GM18498 (cell line): ENCODE results near the gene MLC1.

Experiments used
- ATAC-seq: cut with Tn5 transposase; IDR thresholded peaks from one replicate; pipeline ENCODE4 v1.9.1; 2021; ENCODE audit warnings: mild to moderate bottlenecking, moderate library complexity; ENCODE audit not compliant: unreplicated experiment

The MLC1 gene

DNA sequence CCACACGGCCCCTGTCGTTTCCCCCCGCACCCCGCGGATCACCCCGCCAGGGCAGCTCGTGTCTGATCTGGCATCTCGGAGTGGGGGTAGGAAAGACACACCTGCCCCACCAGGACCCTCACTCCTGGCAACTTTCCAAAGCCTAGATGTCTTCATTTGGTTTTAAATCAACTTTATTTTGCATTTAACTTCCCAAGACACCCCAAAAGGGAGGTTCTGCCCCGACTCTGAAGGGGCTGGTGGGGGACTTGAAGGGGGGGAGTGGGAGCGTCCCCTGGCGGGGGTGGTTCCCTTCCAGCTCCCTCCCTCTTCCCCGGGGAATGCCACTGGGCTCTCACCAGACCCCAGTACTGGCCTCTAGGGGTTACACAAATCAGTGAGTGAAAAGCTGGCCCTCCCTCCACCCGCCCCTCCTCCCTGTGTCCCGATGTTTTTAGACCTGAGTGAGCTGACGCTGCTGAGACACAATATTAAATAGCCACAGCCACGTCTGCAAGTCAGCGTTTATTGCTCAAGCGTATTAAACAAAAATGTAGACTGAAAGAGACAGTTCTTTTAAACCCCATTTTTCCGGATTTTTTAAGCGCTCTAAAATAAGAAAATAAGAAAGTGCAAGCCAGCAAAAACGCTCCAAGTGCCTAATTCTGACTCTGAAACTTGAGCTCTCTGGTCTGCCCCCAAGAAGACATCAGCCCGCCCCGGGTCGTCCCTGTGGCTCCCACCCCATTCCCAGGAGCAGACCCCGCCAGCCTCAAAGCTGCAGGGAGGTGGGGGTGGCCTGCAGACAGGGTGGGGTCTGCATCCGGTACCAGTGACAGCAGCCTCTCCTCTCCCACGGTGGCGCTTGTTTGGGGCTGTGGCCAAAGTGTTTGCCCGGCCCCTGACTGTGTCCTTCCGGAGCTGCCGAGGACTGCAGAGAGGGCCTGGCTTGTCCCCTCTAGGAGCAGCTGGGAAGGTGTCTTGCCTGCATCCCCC, 26.0 kb downstream of the MLC1 start:
- ATAC-seq, result no peak

DNA sequence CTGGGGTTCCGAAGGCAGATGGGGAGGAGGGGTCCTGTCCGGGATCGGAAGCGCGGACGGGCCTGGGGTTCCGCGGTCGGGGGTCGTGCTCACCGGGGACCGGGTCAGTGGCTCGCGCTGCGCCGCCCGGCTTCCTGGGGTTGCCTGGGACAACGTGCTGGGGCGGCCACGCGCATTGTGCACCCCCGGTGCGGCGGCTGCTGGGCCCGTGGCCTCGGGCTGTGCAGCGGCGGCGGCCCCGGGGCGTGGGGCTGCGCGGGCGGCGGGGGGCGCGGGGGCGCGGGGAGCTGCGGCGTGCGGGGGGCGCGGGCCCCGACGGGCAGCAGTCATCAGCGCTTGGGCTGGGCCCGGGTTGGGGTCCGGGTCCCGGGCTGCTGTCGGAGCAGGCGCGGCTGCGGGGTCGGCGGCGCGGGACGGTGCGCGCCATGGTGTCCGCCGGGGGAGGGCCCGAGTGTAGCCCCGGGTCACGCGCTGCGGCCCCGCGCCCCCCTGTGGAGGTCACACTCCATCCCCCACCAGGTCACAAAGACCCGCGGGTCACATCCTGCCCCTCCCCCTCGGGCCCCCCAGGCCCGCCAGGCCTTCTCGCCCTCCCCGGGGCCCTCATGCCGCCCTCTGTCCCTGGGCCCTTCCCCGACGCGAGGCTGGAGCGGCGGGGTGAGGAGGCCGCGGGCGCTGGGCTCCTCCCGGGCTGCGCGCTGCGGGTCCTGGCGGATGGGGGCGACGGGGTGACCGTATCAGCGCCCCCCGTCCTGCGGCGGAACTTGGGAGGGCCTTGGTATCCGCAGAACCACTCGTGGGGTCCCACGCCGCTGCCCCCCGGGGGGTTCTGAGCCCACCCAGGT, 26.9 kb downstream of the MLC1 start, which contains the start of gene TTLL8:
TTLL8 (minus strand) TSS at position 238 of the 845 bp plus-strand sequence.
- no peak for ATAC-seq

DNA sequence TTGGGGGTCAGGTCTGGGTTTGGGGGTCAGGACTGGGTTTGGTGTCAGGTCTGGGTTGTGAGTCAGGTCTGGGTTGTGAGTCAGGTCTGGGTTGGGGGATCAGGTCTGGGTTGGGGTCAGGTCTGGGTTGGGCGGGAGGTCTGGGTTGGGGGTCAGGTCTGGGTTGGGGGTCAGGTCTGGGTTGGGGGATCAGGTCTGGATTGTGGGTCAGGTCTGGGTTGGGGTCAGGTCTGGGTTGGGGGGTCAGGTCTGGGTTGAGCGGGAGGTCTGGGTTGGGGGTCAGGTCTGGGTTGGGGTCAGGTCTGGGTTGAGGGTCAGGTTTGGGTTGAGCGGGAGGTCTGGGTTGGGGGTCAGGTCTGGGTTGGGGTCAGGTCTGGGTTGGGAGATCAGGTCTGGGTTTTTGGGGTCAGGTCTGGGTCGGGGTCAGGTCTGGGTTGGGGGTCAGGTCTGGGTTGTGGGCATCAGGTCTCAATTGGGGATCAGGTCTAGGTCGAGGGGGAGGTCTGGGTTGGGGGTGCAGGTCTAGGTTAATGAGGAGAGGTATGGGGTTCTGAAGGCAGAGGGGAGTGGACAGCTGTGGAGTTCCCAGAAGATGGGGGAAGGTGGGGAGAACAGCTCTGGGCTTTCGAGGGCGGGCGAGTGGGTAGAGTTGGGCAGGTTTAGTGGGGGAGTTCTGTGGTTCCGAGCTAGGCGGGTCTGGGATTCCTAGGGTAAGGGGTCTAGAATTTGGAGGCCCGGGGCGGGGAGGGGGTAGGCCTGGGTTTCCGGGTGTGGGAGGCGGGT, 27.8 kb downstream of the MLC1 start:
- ATAC-seq, result no peak

DNA sequence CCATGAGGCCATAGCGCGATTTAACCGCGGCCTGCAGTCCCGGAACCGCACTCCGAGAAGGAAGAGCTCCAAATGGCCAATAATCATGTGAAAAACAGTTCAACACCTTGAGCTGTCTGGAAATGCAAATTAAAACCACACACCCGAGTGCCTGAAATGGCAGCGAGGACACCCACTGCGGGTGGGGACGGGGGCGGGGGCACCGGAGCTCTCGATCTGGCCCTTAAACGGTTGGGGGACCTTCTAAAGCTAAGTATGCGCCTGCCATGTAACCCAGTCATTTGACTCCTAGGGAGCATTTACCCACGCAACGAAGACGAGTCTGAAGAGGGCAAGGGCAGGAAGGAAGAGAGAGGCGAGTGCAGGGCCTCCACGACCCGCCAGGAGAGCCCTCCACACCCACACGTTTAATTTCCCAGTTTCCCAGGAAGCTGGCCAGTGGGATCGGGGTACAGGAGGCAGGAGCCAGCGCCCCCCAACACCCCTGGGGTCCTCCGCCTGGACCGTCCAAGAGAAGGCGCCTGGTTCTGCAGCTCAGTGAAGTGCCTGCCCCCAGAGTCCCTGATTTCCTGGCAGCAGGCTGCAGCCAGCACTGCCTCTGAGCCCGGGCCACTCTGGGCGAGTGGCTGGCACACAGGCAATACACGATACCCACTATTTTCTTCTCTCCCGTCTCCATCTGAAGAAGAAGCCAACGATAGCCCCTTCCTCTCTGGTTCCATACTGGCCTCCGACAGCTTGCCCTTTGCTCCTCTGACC, 28.8 kb downstream of the MLC1 start:
- ATAC-seq, result no peak

DNA sequence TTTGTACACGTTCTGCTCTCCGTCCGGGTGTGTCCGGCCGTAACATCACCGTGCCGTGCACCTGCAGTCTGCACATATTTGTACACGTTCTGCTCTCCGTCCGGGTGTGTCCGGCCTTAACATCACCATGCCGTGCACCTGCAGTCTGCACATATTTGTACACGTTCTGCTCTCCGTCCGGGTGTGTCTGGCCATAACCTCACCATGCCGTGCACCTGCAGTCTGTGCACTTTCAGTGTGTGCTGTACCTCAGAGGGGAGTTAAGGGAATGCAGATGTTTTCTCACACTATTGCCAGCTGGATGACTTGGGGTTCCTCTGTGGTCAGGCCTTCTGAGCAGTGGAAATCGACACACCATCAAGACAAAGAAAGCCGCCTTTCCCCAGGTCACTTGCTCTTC, 31.4 kb downstream of the MLC1 start:
- ATAC-seq, result no peak

DNA sequence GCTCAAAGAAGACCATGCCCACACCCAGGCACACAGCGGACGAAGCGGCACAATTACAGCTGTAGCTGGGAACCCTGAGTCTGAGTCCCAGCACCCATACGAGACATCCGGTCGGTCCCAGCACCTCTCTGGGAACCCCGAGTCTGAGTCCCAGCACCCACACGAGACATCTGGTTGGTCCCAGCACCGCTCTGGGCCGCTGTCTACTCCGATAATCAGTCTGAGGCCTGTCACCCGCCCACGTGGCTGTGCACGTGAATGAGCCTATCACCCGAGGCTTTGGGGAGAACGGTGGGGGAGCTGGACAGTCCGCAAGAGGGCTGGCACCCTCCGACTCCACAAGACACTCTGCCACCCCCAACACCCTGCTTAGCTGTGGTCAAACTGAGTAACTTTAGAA, 33.3 kb downstream of the MLC1 start:
- no peak for ATAC-seq

DNA sequence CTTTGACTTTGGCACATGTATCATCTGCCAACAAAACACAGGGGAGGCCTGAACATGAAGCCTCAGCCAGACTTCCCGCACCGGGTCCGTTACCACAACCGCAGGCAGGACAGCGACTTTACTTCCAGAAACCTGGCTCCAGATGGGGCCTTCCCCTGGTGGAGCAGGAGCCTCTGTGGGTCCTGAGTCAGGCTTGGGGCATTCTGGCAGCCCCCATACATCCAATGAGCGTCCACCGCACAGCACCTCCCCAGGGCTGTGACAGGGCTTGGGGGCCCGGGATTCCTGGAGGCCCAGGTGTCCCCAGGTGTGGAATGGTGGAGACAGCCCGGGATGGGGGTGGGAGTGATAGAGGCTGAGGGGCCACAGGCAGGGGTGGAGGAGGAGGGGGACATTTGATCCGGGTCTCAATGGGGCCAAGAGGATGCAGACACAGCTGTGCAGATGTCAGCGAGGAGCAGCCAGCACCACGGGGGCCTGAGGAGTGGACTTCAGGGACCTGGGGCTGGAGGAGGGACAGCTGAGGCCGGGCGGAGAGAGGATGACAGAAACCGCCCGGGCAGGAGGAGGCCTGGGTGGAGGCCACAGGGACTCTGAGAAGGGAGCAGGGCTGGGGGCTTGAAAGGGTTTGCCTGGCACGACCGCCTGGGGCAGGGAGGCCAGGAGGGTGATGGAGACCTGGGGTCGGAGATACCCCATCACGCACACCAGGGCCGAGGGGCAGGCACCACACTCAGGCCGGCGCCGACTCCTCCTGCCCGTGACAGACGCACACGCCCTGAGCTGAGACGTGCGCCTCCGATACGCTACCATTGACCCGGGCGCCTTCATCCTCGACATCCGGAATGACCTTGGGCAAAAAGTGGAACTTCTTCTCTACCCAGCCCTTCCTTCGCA, 35.7 kb downstream of the MLC1 start:
- no peak for ATAC-seq

DNA sequence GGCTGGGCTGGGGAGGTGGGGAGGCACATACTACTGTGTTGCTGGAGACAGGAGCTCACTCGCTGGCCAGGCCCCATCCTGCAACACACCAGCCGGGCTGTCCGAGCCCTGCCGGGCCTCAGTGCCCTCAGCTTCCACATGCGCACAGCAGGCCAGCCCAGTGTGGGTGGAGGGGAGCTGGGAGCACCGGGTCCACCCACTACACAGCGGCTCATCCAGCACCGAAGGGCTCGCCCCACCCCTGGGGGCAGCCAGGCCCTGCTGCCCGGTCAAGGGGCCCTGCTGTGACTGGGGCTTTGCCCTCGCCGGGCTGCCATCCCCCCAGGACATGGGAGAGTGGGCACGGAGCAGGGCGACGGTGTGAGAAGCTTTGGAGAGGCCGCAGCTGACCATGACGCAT, 36.4 kb downstream of the MLC1 start:
- ATAC-seq, result no peak

DNA sequence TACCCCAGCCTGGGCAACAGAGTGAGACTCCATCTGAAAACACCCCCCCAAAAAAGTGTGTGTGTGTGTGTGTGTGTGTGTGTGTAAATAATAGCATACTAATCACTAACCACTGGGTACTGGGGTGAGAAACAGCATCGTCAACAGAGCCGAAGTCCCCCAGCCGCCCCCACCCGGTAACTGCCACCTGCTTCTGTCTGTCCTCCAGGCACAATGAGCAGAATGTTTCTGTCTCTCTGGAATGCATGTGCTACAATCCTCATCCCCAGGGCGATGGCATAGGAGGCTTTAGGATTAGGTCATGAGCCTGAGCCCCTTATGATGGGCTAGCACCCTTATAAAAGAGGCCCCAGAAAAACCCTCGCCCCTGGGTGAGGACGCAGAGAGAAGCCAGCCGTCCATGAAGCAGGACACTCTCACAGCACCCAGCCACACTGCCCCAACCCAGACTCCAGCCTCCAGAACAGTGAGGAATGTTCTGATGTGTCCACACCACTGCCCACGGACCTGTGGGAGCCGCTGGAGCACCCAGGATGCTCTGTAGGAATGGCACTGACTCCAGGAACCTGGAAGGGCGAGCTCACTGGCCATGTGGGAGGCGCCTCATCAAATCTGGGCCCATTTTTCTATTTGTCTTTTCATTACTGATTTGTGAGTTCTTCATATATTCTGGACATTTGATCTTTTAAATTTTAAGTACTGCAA, 37.0 kb downstream of the MLC1 start:
- no peak for ATAC-seq

DNA sequence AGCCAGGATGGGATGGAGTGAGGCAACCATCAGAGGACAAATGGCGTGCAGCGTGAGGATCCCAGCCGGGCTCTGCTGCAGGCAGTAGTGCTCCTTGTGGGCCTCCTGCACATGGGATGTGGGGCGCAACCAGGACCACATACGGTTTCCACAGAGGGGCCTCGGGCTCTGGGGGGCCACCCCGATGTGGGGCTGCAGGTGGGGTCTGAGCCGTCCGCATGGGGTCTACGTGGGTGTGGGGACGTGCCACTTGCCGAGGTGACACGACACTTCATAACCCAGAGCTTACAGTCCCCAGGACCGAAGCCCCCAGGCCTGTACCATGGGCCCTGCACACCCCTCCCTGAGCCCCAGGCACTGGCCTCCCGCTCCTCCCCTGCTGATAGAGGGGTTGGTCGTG, 37.9 kb downstream of the MLC1 start:
- ATAC-seq, result no peak

DNA sequence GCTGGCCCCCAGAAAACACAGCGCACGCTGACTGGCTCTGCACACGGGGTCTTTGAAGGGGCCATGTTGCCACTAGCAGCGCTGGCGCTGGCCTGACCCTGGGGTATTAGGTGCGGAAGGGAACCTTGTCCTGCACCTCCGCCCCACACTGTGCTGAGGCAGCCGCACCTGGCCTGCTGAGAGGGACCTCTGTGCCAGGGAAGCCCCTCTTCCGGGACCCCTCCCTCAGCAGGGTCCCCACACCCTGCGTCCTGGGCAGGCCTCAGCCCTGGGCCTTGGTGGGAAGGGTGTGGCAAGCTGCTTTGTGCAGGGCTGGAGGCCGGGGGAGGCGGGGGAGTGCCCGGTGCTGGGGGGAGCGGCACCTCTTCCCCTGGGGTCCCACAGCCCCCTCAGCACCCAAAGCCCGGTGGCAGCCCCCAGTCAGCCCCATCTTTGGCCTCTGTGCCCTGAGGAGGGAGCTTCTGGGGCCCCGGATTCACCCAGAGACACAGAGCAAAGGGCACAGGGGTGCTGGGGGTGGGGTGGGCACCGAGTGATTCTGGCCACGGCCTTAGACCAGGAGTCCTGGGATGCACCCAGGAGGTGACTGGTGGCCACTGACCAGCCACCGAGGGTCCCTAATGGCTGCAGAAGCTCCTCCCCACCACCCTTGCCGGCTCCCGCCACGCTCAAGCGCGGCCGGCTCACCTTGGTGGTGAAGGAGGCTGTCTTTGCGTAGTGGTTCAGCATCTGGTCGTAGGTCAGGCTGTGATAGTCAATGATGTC, 38.6 kb downstream of the MLC1 start:
- ATAC-seq, result no peak

DNA sequence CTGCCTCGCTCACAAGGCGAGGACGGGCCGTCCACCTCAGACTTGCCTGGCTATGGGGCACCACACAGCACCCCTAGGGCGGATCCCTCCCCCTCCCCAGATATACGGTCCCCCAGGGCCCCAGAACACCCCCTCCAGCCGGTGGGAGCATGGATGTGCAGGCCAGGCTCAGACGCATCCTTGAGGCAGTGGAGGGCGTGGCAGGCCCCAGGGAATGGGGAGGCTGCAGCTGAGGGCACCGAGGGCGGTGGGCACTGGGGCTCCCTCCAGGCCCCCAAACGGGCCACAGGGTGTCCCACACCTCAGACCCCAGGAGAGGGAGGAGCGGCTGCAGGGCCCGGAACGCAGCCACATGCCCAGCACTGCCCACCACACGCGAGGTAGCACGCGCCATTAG, 39.2 kb downstream of the MLC1 start:
- ATAC-seq, result no peak

DNA sequence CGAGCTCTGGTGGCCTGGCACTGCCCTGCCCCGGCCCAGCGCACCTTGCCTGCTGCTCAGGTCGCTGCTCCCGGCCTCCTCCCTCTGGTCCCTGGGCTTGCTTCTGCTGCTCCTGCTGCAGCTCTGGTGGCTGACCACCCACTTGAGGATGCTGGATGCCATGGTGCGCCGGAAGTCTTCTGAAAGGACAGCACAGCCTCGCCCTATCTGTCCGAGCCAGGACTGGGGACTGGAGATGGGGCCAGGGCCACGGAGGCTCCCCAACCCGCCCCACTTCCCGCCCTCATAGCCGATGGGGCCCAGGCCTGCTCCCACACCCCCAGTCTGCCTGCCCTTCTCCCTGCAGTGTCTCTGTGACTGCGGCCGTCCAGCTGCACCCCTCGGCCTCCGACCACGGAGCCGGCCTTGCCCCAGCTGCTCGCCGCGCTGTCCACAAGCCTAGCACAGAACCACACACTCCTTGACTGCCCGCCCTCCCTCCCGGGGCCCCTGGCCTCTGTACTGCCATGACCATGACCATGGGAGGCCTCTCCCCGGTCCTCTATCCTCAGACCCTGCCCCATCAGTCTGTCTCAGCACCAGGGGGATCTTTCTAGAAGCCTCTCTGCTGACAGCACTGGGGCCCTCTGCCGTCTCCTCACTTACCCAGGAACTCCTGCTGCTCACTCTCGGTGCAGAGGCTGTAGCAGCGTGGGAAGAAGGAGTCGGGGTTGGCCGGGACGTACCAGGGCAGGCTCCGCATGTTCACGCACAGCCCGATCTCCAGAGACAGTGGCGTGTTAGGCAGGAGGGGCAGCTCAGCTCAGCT, 39.8 kb downstream of the MLC1 start:
- no peak for ATAC-seq

DNA sequence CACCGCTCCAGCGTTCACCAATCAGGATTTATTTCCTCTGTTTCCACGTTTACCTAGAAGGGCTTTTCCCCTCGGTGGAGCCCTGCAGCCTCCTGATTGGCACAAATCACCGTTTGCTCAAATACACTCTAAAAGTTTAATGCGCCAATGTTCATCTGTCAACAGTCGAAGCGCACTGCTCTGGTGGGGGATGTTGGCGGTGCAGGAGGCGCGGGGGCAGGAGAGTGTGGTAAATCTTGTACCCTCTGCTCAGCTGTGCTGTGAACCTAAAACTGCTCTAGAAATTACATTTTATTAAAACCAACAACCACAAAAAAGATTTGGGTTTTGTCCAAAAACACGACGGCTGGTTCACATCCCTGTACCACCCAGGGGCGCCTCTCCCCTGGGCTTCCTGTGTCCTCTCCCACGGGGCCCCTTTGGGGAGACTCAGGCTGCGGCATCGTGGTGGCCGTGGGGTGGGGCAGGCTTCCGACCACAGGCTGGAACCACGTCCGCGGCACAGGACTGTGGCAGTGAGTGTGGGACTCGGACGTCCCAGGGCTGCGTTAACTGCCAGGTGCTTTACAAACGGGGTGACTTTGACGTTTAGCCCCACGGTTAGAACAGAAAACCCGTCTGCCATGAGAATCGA, 40.6 kb downstream of the MLC1 start:
- ATAC-seq, result no peak

DNA sequence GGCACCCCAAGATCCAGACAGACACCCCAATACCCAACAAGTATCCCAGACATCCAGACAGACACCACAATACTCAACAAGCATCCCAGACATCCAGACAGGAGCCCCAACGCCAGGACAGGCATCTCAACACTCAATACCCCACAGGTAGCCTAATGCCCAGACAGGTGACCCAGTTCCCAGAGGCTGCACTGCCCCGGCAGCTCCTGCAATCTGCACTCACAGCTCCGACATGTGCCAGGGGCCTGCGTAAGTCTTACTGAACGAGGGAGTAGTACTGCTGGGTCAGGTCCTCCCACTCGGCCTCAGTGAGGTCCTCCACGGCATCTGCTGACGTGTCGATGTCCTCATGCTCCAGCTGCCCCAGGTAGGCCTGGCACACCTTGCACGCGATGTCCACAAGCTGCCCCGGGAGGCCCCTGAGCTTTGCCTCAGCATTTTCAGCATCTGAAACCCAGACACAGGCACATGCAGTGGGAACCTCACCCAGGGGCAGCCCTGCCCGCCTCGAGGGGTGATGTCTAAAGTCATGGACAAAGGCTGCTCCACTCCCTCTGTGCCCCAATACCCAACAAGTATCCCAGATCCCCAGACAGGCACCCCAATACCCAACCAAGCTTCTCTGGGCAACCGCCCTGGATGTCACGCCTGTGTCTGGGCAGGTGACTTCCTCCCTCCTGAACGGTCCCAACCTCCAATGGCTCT, 43.7 kb downstream of the MLC1 start:
- ATAC-seq, result no peak

DNA sequence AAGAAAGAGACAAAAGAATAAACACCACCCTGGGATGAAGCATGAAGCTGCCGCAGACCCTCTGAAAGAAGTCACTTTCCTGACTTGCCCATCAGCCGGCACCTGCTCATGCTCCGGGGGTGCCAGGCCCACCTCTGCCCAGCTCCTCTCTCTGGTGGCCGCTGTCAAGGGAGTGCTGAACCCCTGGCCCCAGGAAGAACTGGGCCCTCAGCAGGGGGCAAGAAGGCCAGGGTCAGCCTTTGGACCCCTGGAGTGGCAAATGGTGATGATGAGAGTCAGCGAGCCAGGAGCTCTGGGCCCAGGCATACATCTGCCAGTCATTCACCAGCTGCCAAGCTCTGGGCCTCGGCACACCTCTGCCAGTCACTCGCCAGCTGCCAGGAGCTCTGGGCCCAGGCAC, 44.5 kb downstream of the MLC1 start:
- no peak for ATAC-seq
